K562 (cell line): ENCODE data around the gene DNAAF1. TPM values are rescaled to one million over a fixed set of nuclear protein-coding genes. Genes with fewer than 3 reads are reported as not detected.

Experiments
- BRD9 ChIP-seq: fragments of 450-650 bp; IDR thresholded peaks from 2 replicates; pipeline ENCODE4 v1.6.1; 2018; ENCODE audit warnings: low read depth; ENCODE audit not compliant: partially characterized antibody
- DDX20 ChIP-seq: fragments of 450-650 bp; IDR thresholded peaks from 2 replicates; pipeline ENCODE4 v1.6.1; 2016; ENCODE audit warnings: missing genetic modification characterization, low read depth, mild to moderate bottlenecking, missing compliant biosample characterization, moderate library complexity
- DPF2 ChIP-seq: fragments of 450-650 bp; IDR thresholded peaks from 2 replicates; pipeline ENCODE4 v1.6.1; 2016
- HMGXB4 ChIP-seq: sonication (generic); formaldehyde crosslinking; IDR thresholded peaks from 2 replicates; pipeline ENCODE4 v1.8.1; 2023; ENCODE audit warnings: mild to moderate bottlenecking, missing genetic modification reagents
- KLF10 ChIP-seq: fragments of 250-450 bp; sonication (Bioruptor Pico); IDR thresholded peaks from 2 replicates; pipeline ENCODE4 v1.6.1; 2021; ENCODE audit warnings: matching md5 sums
- L3MBTL2 ChIP-seq: fragments of 450-650 bp; IDR thresholded peaks from 2 replicates; pipeline ENCODE4 v1.6.1; 2016; ENCODE audit warnings: mild to moderate bottlenecking, moderate library complexity
- PRMT5 ChIP-seq: sonication (generic); formaldehyde crosslinking; IDR thresholded peaks from 2 replicates; pipeline ENCODE4 v1.5.0; 2020; ENCODE audit warnings: missing genetic modification reagents
- RAD21 ChIP-seq, 2 experiments: fragments of 250-450 bp in 1 of 2; fragments of 450-650 bp in 1 of 2; sonication (Bioruptor Pico) in 1 of 2; formaldehyde crosslinking in 1 of 2; IDR thresholded peaks in 1 of 2; conservative IDR thresholded peaks in 1 of 2; 2 replicates each; pipeline versions ENCODE4 v1.4.0 to v1.8.0; 2020 to 2022; ENCODE audit warnings: mild to moderate bottlenecking in 2 of 2, moderate library complexity in 1 of 2
- SRF ChIP-seq, 2 experiments: fragments of 250-450, 450-650 bp in 1 of 2; sonication (Bioruptor Pico) in 1 of 2; sonication (generic) in 1 of 2; formaldehyde crosslinking; IDR thresholded peaks; 2 replicates each; pipeline versions ENCODE4 v1.5.0 to v1.5.1; 2020 to 2022; ENCODE audit warnings: mild to moderate bottlenecking in 1 of 2, missing genetic modification reagents in 1 of 2
- TCF3 ChIP-seq: sonication (generic); formaldehyde crosslinking; IDR thresholded peaks from 2 replicates; pipeline ENCODE4 v1.4.0; 2020; ENCODE audit warnings: mild to moderate bottlenecking, missing genetic modification reagents
- TFAP4 ChIP-seq: sonication (generic); formaldehyde crosslinking; IDR thresholded peaks from 2 replicates; pipeline ENCODE4 v1.8.0; 2022; ENCODE audit warnings: missing genetic modification reagents, mild to moderate bottlenecking, moderate library complexity, borderline replicate concordance
- ZFP36 ChIP-seq: fragments of 150-350 bp; IDR thresholded peaks from 2 replicates; pipeline ENCODE4 v1.6.1; 2018; ENCODE audit warnings: low read length, low read depth; ENCODE audit not compliant: partially characterized antibody
- ZFPM2 ChIP-seq: fragments of 250-450 bp; sonication (Bioruptor Pico); IDR thresholded peaks from 2 replicates; pipeline ENCODE4 v1.5.1; 2022; ENCODE audit warnings: mild to moderate bottlenecking
- ZNF551 ChIP-seq: fragments of 250-450 bp; sonication (Bioruptor Pico); IDR thresholded peaks from 2 replicates; pipeline ENCODE4 v1.5.0; 2021; ENCODE audit warnings: mild to moderate bottlenecking, moderate library complexity
- ZNF695 ChIP-seq: fragments of 450-650 bp; formaldehyde crosslinking; IDR thresholded peaks from 2 replicates; pipeline ENCODE4 v1.4.0; 2020; ENCODE audit warnings: mild to moderate bottlenecking, moderate library complexity
- polyA plus RNA-seq, 8 experiments: library from polyadenylated mRNA; depleted of rRNA in 4 of 8; stranded (reverse) in 5 of 8; unstranded in 3 of 8; fragments of >200 nt; fragmentation: Nextera tagmentation in 2 of 8; fragmentation: Illumina TruSeq in 1 of 8; extraction: Ambion mirVana in 2 of 8; extraction: Trizol in 1 of 8; gene quantifications; 2 replicates each; pipeline versions ENCODE4 v1.2.1 to v1.2.3, GENCODE V29; 2011 to 2014; ENCODE audit warnings: inconsistent platforms in 1 of 8, missing spikeins in 1 of 8
- total RNA-seq, 7 experiments: library from RNA; depleted of rRNA in 6 of 7; stranded (reverse); fragments of >200 nt in 6 of 7; fragmentation: Illumina TruSeq in 2 of 7; extraction: Trizol in 2 of 7; gene quantifications; 2 replicates each; pipeline versions ENCODE4 v1.2.1 to v1.2.3, GENCODE V29; 2011 to 2021; ENCODE audit warnings: low replicate concordance in 1 of 7
- TF ChIP-seq, protein P1 (sequence below): fragments of 450-650 bp; IDR thresholded peaks from 2 replicates; pipeline ENCODE4 v1.6.1; 2018; ENCODE audit not compliant: partially characterized antibody
- TF ChIP-seq, protein P2 (sequence below), 2 experiments: fragments of 450-650 bp; IDR thresholded peaks; 2 replicates each; pipeline ENCODE4 v1.6.1; 2018; ENCODE audit warnings: mild to moderate bottlenecking in 2 of 2, low read depth in 1 of 2; ENCODE audit not compliant: partially characterized antibody in 2 of 2

The DNAAF1 gene
- total and polyA plus RNA-seq, 9 of the 15 experiments (the other 6 are each of a cell fraction or from before 2014, with no cell fraction given), result 0.01 TPM; not detected in 8

DNA sequence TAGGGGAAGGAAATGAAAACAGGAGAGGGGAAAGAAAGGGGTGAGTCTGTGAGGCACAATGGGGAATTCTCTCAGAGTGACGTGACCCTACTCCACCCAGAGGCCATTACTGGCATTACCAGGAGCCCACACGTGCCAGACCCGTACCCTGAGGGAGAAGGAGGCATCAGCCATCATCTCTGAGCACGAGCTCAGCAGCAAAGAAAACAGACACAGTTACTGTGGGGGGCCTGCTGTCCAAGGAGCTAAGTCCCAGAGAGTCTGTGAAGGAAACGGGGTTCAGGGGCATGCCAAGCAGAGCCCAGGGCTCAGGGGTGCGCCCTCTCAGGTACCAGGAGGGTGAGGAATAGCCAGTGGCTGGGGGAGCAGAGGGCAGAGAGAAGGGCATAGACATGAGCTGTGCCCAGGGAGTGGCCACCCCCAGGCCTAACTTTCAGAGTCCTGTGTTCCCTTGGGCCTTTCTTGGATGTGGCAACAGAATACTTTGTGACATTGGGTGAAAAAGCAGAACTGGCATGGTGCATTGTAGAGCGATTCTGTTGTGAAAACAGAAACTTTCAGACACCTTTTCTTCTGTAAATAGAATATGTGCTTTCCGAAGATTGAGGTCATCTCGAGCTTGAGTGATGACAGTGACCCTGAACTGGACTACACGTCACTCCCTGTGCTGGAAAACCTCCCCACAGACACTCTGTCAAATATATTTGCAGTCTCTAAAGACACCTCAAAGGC lies 30.4 kb downstream of the DNAAF1 start (continued):
- TF ChIP-seq ZNF551 (no peak), L3MBTL2 (peak; percentile 34; the same call in 1 of the 2 replicates), TFAP4 (CRISPR knock-in tag) (no peak), KLF10 (CRISPR knock-in tag) (no peak), RAD21 (CRISPR knock-in tag; conservative IDR thresholded peaks at IDR 0.05 in 1 of 2, IDR thresholded peaks at IDR 0.05 in 1 of 2) (peak; percentile 81 to 92), ZNF695 (CRISPR knock-in tag) (no peak), PRMT5 (CRISPR knock-in tag) (no peak), ZFPM2 (CRISPR knock-in tag) (no peak), TCF3 (CRISPR knock-in tag) (no peak), DDX20 (no peak), ZFP36 (peak; percentile 20), SRF (CRISPR knock-in tag; IDR thresholded peaks at IDR 0.05) (no peak), HMGXB4 (no peak), DPF2 (no peak), BRD9 (no peak)
- TF ChIP-seq, protein P1, sequence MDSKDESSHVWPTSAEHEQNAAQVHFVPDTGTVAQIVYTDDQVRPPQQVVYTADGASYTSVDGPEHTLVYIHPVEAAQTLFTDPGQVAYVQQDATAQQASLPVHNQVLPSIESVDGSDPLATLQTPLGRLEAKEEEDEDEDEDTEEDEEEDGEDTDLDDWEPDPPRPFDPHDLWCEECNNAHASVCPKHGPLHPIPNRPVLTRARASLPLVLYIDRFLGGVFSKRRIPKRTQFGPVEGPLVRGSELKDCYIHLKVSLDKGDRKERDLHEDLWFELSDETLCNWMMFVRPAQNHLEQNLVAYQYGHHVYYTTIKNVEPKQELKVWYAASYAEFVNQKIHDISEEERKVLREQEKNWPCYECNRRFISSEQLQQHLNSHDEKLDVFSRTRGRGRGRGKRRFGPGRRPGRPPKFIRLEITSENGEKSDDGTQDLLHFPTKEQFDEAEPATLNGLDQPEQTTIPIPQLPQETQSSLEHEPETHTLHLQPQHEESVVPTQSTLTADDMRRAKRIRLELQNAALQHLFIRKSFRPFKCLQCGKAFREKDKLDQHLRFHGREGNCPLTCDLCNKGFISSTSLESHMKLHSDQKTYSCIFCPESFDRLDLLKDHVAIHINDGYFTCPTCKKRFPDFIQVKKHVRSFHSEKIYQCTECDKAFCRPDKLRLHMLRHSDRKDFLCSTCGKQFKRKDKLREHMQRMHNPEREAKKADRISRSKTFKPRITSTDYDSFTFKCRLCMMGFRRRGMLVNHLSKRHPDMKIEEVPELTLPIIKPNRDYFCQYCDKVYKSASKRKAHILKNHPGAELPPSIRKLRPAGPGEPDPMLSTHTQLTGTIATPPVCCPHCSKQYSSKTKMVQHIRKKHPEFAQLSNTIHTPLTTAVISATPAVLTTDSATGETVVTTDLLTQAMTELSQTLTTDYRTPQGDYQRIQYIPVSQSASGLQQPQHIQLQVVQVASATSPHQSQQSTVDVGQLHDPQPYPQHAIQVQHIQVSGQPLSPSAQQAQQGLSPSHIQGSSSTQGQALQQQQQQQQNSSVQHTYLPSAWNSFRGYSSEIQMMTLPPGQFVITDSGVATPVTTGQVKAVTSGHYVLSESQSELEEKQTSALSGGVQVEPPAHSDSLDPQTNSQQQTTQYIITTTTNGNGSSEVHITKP, result no peak
- TF ChIP-seq, protein P2, sequence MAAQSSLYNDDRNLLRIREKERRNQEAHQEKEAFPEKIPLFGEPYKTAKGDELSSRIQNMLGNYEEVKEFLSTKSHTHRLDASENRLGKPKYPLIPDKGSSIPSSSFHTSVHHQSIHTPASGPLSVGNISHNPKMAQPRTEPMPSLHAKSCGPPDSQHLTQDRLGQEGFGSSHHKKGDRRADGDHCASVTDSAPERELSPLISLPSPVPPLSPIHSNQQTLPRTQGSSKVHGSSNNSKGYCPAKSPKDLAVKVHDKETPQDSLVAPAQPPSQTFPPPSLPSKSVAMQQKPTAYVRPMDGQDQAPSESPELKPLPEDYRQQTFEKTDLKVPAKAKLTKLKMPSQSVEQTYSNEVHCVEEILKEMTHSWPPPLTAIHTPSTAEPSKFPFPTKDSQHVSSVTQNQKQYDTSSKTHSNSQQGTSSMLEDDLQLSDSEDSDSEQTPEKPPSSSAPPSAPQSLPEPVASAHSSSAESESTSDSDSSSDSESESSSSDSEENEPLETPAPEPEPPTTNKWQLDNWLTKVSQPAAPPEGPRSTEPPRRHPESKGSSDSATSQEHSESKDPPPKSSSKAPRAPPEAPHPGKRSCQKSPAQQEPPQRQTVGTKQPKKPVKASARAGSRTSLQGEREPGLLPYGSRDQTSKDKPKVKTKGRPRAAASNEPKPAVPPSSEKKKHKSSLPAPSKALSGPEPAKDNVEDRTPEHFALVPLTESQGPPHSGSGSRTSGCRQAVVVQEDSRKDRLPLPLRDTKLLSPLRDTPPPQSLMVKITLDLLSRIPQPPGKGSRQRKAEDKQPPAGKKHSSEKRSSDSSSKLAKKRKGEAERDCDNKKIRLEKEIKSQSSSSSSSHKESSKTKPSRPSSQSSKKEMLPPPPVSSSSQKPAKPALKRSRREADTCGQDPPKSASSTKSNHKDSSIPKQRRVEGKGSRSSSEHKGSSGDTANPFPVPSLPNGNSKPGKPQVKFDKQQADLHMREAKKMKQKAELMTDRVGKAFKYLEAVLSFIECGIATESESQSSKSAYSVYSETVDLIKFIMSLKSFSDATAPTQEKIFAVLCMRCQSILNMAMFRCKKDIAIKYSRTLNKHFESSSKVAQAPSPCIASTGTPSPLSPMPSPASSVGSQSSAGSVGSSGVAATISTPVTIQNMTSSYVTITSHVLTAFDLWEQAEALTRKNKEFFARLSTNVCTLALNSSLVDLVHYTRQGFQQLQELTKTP (IDR thresholded peaks at IDR 0.05; ENCODE audit: low read depth in 1 of 2, partially characterized antibody in 2 of 2), result no peak
